Suppressor macrophage (primary cell): ENCODE data around the gene TNFRSF1A.
A peak's percentile ranks its signal among the peaks of the same experiment; 100 is the strongest.

ENCODE experiments used
- DNase-seq, 4 experiments: peaks; one replicate each; pipeline ENCODE4 v3.0.0-alpha.2; 2020 to 2022

The TNFRSF1A gene

DNA sequence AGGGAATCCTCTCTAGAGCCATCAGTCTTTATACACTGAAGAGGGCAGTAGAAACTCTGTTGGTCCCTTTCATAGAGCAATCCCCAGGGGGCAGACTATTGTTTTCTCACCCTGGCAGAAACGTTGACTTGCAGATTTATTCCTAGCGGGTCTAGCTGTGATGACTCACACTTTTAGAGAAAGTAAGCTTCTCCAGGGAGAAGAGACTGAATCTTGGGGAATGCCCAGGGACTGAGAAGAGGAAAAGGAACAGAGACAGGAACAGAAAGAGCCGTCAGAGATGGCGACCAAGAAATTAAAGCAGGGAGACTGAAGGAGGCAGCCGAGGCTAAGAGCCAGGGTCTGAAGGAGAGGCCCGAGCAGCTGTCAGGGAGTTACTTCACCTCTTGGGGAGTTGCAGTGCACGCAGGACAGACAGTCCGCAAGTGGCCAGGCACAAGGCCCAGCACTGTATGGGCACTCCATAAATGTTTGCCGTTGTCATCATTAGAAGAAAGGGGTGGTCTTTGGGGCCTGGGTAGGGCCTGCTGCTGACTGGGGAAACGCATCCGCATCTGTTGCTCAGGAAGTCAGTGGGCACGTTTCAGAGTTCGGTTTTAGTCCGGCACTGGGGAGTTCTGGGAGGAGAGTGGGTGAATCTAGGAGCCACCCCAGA lies 18.4 kb downstream of the TNFRSF1A start:
- DNase-seq = peak; percentile 75 to 91 (median 85)

GRCh38 chr12:6322969-6323339 lies 18.9 kb downstream of the TNFRSF1A start:
- no peak for DNase-seq

GRCh38 chr12:6322352-6322751 lies 19.5 kb downstream of the TNFRSF1A start:
- DNase-seq = no peak

- DNase-seq = no peak
These were observed 20.0 kb downstream of the TNFRSF1A start for GRCh38 chr12:6321905-6322304.

DNA sequence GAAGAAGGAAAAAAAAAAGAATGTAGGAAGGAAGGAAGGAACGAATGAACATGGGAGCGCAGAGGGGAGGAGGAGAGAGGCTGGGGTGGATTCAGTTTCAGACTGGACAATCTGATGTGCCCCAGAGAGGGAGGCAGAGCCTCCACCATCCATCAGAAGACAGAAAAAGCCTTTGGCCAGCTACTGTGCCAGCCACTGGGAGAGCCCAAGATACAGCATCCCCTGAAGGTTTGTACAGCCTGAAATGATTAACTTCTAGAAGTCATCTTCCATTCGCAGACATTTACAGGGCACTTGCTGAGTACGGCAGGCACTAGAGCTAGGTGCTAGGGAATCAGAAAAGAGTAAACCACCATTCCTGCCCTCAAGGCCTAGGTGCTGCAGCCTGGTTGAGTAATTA lies 22.4 kb downstream of the TNFRSF1A start:
- DNase-seq = no peak

DNA sequence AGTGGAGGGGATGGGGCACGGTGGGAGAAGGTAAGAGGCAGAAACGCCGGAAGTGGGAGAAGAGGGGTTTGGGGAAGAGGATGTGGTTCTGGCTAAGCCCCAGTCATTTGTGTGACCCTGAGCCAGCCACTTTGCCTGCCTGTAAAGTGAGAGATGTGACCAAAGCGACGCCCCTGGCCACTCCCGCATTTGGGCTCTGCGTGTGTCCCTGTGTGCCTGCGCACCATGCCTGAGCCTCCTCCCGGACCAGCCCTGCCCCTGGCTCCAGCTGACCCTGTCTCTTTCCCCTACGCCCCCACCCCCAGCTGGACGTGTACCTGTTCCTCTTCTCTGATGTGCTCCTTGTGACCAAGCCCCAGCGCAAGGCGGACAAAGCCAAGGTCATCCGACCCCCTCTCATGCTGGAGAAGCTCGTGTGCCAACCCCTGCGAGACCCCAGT lies 23.4 kb downstream of the TNFRSF1A start:
- DNase-seq = no peak

DNA sequence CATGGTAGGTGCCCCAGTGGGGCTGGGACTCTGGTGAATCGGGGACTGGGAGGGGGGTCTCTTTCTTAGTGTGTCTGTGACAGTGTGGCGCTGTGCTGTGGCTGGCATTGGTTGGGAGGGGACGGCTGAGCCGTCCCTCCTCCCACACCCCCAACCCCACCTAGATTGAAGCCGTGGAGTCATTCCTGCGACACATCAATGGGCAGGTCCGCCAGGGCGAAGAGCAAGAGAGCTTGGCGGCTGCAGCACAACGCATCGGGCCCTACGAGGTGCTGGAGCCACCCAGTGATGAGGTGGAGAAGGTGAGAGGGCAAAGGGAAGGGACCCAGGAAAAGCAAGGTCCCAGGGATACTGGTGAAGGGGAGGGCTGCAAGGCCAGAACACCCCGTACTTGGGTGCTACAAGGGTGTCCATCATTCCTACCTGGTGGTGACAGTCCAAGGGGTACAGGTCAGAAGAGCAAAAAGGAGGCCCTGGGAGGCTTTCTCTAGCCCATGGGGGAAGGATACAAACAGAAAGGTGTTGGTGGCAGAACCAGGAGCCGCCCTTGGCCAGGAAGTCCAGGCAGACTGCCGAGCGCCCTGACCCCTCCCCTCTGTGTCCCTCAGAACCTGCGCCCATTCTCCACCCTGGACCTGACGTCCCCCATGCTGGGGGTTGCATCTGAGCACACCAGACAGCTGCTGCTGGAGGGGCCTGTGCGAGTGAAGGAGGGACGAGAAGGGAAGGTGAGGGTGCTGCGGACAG lies 24.0 kb downstream of the TNFRSF1A start:
- no peak for DNase-seq

- DNase-seq = no peak
These were observed 24.8 kb downstream of the TNFRSF1A start for GRCh38 chr12:6316921-6317692.

DNA sequence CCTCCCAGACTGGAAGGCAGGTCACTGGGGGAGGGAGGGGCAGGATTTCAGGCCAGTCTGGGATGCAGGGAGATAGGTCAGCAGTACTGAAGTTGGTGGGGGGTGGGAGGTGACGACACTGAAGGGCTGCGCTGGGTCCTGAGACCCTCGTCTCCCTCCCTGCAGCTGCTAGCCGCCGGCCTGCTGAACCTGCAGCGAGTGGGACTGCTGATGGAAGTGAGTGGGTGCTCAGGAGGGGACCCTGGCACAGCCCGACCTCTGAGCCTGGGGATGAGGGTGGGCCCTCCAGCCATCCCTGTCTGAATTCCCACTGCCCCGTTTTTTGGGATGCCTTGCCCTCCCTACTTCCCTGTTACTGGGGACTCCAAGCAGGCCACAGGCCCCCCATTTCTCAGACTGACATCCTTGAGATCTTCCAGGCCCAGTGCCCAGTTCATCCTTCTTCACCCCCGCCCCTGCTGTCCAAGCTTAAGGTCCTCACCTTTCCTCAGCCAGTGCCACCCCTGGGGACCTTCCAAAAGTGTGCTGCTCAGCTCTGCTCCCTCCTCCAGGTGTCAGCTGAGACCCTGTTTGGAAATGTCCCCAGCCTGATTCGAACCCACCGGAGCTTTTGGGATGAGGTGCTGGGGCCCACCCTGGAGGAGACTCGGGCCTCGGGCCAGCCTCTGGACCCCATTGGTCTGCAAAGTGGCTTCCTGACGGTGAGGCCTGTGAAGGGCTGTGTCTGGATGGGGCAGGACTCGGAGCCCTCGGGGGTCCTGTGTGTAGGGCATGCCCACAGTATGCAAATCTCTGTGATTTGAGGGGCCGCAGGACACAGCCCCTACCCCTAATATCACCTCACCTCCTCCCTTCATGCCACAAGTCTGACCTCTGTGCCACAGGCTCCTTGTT lies 25.9 kb downstream of the TNFRSF1A start:
- DNase-seq = no peak

GRCh38 chr12:6315184-6315583 lies 26.7 kb downstream of the TNFRSF1A start:
- DNase-seq = no peak

- DNase-seq = no peak
These were observed 27.1 kb downstream of the TNFRSF1A start for GRCh38 chr12:6314776-6315175.

GRCh38 chr12:6313326-6313940 lies 28.4 kb downstream of the TNFRSF1A start:
- no peak for DNase-seq

DNA sequence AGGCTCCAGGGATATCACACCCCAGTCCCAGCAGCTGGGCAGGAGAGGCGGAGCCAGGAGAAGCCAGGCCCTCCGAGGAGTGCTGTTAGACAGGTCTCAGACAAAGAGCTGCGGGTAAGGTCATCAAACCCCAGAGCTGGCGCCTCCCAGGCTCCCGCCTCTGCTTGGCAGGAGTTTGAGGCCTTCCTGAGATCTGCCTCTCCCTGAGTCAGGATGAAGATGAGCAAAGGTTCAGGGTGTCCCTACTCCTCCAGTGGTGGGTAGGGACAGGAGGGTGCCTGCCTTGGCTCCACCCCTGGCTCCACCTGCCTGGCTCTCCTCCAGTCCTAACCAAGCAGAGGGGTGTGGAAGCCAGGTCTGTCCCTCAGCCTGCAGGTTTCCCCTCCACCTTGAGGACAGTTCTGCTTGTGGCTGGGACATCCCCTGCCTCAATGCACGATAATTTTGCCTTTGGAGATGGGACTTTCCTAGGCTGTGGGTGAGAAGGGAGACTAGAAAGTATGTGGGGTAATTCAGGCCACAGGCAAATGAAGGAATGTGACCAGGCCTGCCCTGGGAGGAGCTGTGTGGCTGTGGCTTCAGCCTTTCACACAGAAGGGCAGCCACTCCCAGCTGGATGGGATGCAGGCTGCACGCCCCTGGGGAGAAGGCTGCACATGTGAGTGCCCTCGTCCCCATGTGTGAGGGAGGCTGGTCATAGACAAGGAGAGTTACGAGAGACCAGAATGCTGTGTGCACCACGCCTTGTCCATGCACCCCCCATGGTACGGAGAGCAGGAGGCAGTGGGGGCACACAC lies 29.1 kb downstream of the TNFRSF1A start:
- DNase-seq = peak in 3 of 4 experiments; percentile 36 to 55 (median 38)

DNA sequence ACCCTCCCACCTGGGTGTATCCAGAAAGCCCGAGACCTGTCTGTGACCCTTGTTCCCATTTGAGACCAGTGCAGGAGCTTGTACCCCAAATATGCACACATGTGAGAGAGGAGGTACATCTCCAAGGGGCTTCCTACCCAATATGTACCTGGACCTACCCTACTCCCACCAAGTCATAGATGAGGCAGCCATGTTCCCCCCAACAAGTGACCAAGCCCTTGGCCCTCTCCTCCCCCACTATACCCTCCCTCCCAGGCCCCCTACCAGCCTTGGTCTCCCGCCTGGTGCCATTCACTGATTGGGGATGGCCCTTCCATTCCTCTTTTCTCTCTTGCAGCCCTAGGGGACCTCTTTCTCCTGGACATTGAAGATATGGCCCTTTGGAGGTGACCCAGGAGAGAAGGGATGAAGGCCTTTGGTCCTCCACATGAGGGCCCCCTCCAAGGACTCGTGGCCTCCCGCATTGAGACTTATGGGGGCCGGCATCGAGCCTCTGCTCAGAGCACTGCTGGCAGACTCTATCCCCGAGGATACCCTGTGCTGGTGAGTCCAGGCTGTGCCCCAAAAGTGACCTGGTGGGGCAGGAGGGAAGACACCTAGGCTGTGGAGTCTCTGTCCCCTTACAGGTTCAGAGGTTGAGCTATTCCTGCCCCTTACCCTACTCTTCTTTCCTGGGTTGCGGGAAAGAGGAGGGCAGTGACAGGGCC lies 29.9 kb downstream of the TNFRSF1A start:
- no peak for DNase-seq

- no peak for DNase-seq
These were observed 30.9 kb downstream of the TNFRSF1A start for GRCh38 chr12:6310771-6311610.

DNA sequence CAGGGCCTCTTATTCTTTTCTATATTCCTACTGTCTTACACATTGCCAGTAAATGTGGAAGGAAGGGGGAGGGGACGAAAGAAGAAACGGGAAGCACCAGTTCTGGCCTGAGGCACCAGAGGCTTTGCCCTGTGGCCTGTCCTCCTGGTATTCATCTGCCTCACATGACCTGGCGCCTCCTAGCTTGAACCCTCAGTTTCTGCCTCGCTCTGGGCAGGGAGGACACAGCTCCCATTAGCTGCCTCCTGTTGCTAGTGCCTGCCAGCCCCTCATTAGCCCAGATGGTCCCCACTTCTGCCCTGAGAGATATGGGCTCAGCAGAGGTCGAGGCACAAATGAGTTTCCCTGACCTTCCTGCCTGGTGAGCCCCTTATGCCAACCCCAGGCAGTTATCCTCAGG lies 34.3 kb downstream of the TNFRSF1A start:
- DNase-seq = peak; percentile 78 to 87 (median 83)

DNA sequence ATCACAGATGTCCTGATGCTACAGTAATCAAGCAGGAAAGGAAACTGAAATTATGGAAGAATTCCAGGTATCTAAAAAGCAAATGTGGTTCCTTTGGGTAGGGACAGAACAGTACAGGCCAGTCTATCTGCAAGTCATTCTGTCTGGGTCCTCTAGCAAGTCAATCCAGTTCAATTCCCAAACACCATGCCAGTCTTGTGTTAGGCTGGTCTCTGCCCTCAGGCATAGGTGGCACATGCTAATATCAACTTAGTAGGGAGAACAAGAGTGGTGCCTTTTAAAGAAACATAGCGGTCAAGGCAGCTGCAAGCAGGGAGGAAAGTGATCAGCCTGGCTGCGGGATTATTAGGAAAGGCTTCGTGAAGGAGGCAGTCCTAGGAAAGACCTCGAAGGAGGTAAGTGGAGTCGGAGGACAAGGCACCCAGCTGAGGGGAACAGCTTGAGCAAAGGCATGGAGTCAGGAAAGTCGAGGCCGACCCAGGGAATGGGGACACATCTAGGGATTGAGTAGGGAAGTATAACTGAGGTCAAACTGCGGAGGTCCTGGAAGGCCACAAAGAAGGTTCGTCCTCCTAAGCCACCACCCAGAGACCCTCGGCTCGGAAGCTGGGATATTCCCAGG lies 35.2 kb downstream of the TNFRSF1A start:
- DNase-seq = no peak

GRCh38 chr12:6306151-6306550 lies 35.7 kb downstream of the TNFRSF1A start:
- no peak for DNase-seq

DNA sequence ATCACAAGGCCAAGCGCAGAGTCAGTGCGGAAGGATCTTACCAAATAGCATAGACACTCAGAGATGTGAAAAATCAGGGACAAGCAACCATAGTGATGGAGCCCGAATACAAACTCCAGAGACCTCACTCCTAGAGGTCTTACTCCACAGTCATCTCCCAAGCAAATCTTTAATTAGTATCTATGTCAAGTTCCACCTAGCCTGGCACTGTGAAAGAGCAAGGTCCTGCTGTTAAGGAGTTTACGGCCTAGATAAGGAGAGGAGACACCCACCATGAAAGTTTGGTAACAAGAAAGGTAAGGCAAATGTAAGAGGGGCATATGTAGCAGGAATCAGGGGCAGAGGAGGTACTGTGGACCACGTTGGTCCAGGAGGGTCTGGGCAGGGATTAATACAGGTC lies 38.8 kb downstream of the TNFRSF1A start:
- no peak for DNase-seq
